HuH-7 (cell line): ENCODE data around the gene COL6A5.
"Not testable (repeated sequence)": the region's sequence is repeated elsewhere in the genome, so short reads cannot be mapped to it uniquely, and the experiment has no call there.

Experiments
- DNase-seq: peaks from one replicate; pipeline ENCODE4 v3.0.0; 2011; ENCODE audit warnings: low spot score

Gene COL6A5

DNA sequence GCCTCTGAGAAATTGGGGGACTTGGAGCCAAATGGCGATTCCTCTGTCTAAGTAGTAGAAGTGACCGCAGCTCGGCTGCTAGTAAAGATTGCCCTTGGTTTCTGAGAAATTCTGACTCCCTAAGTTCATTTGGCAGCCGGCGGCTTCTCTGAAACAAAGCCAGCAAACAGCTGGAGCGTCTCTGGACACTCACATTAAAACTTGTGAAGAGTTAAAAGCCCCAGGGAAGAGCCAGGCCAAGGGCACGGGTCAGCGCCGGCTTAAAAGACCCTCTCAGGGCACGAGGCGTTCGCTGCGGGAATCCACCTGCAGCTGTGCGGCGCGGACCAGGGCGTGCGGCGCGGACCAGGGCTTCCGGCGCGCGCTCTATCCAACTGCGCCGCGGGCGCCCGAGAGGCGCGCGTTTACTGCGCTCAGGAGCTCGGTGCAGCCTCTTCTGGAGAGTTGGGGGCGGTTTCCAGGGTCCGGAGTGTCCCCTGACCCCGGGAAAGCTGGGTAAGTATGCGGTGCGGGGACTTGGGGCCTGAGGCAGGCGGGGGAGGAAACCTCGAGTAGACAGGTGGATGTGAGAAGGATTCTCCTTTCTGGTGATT, at the start of gene COL6A5:
COL6A5 (plus strand) TSS at position 186 of the 593 bp plus-strand sequence. CDS start 27,967 bp downstream, outside the sequence.
- no peak for DNase-seq

GRCh38 chr3:130299531-130299930, 45.9 kb upstream of the COL6A5 start:
- no peak for DNase-seq

GRCh38 chr3:130300888-130301287, 44.6 kb upstream of the COL6A5 start:
- no peak for DNase-seq

DNA sequence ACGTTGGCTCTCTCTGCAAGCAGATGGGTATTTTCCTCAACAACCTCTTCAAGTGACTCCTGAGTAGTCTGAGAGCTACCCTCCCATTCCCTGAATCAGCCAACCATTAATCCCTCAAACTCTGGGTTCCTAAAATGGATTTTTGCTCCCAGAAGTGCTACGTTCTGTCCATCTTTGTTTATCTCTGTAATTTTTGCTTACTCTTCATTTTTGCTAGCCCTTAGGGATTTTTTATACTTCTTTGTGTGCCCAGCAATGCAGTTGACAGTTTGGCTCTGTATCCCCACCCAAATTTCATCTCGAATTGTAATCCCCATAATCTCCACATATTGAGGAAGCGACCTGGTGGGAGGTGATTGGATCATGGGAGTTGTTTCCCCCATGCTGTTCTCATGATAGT, 35.4 kb upstream of the COL6A5 start:
- DNase-seq, result no peak

DNA sequence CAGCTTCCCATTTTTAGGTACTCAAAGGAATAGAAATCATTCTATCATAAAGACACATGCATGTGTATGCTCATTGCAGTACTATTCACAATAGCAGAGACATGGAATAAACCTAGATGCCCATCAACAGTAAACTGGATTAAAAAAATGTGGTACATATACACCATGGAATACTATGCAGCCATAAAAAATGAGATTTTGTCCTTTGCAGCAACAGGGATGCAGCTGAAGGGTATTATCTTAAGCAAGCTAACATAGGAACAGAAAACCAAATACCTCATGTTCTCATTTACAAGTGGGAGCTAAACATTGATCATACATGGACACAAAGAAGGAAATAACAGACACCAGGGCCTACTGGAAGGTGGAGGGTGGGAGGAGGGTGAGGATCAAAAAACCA, 33.1 kb upstream of the COL6A5 start:
- DNase-seq, result no peak

GRCh38 chr3:130316169-130316568, 29.3 kb upstream of the COL6A5 start:
- no peak for DNase-seq

- DNase-seq, result no peak
Observed at GRCh38 chr3:130323503-130323902, 22.0 kb upstream of the COL6A5 start.

DNA sequence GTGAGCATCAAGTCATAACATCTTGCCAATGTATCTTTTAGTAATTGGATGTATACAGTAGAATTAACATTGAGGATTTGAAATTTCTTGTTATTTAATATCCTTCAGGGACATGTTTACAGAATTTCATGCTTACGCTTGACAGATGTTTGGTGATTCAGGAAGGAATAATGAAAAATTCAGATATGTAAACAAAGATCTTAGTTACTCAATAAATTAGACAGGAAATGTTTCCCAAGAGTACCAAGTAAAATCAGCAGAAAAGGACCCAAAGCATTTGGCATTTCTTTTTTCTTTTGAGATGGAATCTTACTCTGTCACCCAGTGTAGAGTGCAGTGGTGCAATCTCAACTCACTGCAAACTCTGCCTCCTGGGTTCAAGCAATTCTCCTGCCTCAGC, 4.7 kb upstream of the COL6A5 start:
- DNase-seq, result no peak

DNA sequence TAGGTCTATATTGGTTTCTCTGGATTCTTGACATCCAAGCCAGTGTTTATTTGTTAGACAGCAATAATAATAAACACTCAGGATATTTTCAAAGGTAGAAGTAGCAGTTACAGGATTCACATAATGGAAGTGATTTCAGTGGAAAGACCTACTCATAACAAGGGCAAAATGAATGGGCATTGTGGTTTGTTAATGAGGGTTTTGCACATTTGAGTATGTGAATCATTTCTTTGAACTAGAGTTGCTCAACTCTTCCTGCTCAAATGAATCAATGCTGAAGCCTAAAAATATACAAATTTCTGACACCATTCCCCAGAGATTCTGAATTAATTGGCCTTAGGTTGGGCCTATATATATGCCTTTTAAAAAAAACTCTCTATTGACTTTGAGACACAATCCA, 4.1 kb upstream of the COL6A5 start:
- no peak for DNase-seq

DNA sequence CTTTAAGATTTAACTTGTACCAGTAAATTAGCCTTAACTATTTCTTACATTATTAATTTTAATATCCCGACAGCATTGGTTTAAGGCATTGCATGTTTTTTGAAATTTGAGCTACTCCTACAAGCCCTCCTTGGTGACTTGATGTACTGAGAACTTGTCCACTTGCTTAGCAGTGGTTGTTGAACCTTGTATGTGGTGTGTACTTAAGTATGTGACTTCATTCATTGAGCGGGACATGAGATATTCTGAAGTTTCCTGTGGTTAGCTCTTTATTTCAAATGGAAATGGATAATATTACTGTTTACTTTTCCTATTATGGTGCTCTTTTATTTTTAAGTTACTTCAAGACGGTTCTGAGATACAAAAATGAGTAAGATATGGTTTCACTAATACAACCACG, 3.6 kb upstream of the COL6A5 start:
- no peak for DNase-seq

DNA sequence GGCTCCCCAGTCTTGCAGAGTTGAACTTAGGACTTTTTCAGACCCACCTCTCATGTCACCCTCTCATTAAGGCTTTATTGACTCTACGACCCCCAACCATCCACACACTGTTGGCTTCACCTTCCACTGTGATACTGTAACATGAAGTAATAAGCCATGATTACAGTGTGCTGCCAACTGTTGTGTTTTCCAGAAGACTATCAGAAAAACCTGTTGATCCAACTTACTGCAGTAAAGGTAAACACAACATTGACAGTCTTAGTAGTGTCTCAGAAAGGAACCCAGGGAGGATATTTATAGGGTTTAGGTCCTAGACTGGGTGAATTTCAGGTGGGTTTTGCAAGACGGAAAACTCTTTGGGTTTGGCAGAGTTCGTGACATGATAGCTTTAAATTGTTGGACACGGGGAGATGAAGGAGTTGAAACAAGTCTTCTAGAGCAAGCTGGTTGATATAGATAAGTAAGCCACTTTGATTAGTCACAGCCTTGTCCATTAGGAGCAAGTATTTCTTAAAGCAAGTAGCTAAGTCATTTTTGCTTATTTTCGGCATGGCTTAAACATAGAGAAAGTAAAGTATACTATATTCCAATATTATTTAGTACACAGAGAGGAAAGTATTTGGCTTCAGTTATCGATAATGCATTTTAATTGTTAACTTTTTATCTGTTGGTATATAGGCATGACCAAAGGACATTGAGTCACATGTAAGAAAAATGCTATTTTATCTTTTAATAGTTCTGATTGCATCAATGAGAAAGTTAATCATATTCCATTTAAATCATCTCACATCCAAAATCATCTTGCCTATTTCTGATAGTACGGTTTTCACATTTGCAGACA, 2.4 kb upstream of the COL6A5 start:
- no peak for DNase-seq

GRCh38 chr3:130348258-130348657, 2.8 kb downstream of the COL6A5 start:
- DNase-seq, result not testable (repeated sequence)

GRCh38 chr3:130354430-130354829, 9.0 kb downstream of the COL6A5 start:
- no peak for DNase-seq

GRCh38 chr3:130374033-130374432, 28.6 kb downstream of the COL6A5 start:
- DNase-seq, result no peak

DNA sequence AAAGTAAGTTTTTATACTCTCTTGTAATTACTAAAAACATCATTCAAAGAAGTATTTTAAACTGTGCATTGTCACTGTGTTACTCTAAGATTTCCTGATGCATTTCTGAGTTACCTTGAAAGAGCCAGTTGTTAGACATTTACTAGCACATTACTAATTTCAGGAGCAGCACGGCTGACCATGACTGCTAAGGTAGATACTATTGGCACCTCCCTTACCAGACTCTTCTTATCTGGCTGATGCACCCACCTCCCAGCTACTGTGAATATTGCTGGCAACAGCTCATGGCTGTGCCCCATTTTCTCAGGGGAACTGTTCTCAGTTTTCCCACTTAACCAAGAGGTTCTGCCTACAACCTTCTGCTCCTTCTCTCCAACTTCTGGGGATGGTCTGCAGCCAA, 29.4 kb downstream of the COL6A5 start:
- no peak for DNase-seq

- DNase-seq, result no peak
Observed at GRCh38 chr3:130377960-130378676, 32.6 kb downstream of the COL6A5 start.

GRCh38 chr3:130378677-130379191, 33.3 kb downstream of the COL6A5 start:
- DNase-seq, result no peak

GRCh38 chr3:130379274-130379673, 33.8 kb downstream of the COL6A5 start:
- DNase-seq, result no peak

DNA sequence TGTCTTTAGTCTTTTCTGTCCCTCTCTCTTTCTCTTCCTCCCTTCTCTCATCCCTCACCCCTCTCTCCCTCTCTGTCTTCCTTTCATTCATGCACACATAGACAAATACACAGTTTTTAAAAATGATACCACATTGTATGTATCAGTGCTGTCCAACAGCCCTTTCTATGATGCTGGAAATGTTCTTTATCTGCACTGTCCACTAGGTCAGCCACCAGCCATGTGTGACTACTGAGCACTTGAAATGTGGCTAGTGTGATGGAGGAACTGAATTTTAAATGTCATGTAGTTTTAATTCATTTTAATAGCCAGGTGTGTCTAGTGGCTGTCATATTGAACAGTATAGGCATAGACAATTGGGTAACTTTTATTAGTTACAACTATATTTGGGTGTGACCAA, 34.9 kb downstream of the COL6A5 start:
- no peak for DNase-seq

DNA sequence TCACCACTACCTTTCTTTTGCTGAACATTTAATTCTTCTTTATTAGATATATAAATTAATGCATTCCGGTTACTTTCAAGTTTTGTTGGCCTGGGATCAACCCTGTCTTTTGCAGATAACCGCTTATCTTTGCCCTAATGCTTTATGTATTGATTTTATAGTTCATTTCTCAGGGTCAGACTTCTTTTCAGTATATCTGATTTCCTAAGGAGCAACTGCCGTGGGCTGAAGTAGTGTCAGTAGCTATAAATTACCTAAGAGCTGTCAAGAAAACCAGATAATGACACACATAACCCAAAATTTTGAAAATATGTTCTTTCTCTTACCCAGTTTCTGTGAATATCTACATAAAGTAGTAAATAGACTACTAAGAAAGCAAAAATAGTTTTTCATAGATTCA, 38.0 kb downstream of the COL6A5 start:
- no peak for DNase-seq

GRCh38 chr3:130384476-130385025, 39.1 kb downstream of the COL6A5 start:
- DNase-seq, result no peak

GRCh38 chr3:130386604-130387263, 41.3 kb downstream of the COL6A5 start:
- no peak for DNase-seq
